Osteoblast (primary cell): Measurements from ENCODE around the gene FBRSL1. TPM values are rescaled to one million over a fixed set of nuclear protein-coding genes. Genes with fewer than 3 reads are reported as not detected.
"Not testable (repeated sequence)": the region's sequence is repeated elsewhere in the genome, so short reads cannot be mapped to it uniquely, and the experiment has no call there.

Experiments used
- DNase-seq: peaks from one replicate; pipeline ENCODE4 v3.0.0; 2011; ENCODE audit warnings: low spot score, mixed read lengths; ENCODE audit not compliant: insufficient read length; ENCODE audit errors: missing footprints
- H2AFZ ChIP-seq: 2 replicates; pipeline ENCODE4 v1.6.0; 2011; ENCODE audit warnings: mild to moderate bottlenecking, low read length
- H3K27ac ChIP-seq: 2 replicates; pipeline ENCODE4 v1.5.1; 2011; ENCODE audit warnings: mild to moderate bottlenecking, low read depth, low read length, moderate library complexity
- H3K27me3 ChIP-seq: 2 replicates; pipeline ENCODE4 v1.6.0; 2012; ENCODE audit warnings: mild to moderate bottlenecking, control low read depth, inconsistent platforms, low read length, moderate library complexity; ENCODE audit not compliant: insufficient read depth
- H3K36me3 ChIP-seq: 2 replicates; pipeline ENCODE4 v1.5.1; 2011; ENCODE audit warnings: mild to moderate bottlenecking, low read length, control low read depth, moderate library complexity; ENCODE audit not compliant: insufficient read depth
- H3K4me1 ChIP-seq: 2 replicates; pipeline ENCODE4 v1.5.1; 2011; ENCODE audit warnings: mild to moderate bottlenecking, low read length, control low read depth, moderate library complexity; ENCODE audit not compliant: insufficient read depth
- H3K4me2 ChIP-seq: 2 replicates; pipeline ENCODE4 v1.6.0; 2011; ENCODE audit warnings: mild to moderate bottlenecking, low read length; ENCODE audit not compliant: insufficient read depth
- H3K4me3 ChIP-seq: fragments of 200-600 bp; sonication (generic); 3 replicates; pipeline ENCODE4 v1.5.1; 2012; ENCODE audit warnings: mild to moderate bottlenecking, low read length, inconsistent platforms; ENCODE audit not compliant: insufficient read depth
- H3K79me2 ChIP-seq: 2 replicates; pipeline ENCODE4 v1.6.0; 2012; ENCODE audit warnings: mild to moderate bottlenecking, low read length, control low read depth, inconsistent platforms; ENCODE audit not compliant: insufficient read depth
- H3K9me3 ChIP-seq: 2 replicates; pipeline ENCODE4 v1.5.1; 2011; ENCODE audit warnings: low read depth, low read length, control low read depth
- H4K20me1 ChIP-seq: 2 replicates; pipeline ENCODE4 v1.6.0; 2012; ENCODE audit warnings: mild to moderate bottlenecking, low read length, control low read depth; ENCODE audit not compliant: insufficient read depth
- total RNA-seq: library from RNA; depleted of rRNA; stranded (reverse); fragments of >200 nt; gene quantifications from 2 replicates; pipeline ENCODE4 v1.2.3, GENCODE V29; 2012
- TF ChIP-seq, protein P1 (sequence below): IDR thresholded peaks from 2 replicates; pipeline ENCODE4 v1.5.1; 2011; ENCODE audit warnings: mild to moderate bottlenecking, low read depth, low read length, moderate library complexity; ENCODE audit errors: extremely low read depth

FBRSL1 gene
- total RNA-seq, 1 donor = 12.3 TPM

DNA sequence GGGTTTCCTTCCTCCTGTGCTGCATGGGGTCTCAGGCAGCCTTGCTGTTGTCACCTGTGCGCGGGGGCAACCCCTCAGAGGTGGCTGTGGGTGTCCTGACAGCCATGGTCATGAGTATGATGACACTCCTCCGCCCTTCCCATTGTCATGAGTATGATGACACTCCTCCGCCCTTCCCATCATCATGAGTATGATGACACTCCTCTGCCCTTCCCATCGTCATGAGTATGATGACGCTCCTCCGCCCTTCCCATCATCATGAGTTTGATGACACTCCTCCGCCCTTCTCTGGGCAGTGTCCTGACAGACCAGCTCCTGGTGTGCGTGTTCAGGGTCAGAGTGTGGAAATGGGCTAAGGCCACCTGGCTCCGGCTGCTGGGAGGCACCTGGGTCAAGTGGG is 40.0 kb downstream of the FBRSL1 start:
- Histone ChIP-seq H3K36me3 (no peaks in the 10 kb centered on the region), H4K20me1 (peaks cover 12% of the 10 kb centered on the region), H2AFZ (no peak overlapping the region), H3K27ac (no peak overlapping the region), H3K9me3 (no peaks in the 10 kb centered on the region), H3K27me3 (no peaks in the 10 kb centered on the region), H3K4me1 (no peaks in the 10 kb centered on the region), H3K4me2 (no peak overlapping the region), H3K79me2 (no peaks in the 10 kb centered on the region), H3K4me3 (no peak overlapping the region)
- no peak for DNase-seq
- TF ChIP-seq, protein P1, sequence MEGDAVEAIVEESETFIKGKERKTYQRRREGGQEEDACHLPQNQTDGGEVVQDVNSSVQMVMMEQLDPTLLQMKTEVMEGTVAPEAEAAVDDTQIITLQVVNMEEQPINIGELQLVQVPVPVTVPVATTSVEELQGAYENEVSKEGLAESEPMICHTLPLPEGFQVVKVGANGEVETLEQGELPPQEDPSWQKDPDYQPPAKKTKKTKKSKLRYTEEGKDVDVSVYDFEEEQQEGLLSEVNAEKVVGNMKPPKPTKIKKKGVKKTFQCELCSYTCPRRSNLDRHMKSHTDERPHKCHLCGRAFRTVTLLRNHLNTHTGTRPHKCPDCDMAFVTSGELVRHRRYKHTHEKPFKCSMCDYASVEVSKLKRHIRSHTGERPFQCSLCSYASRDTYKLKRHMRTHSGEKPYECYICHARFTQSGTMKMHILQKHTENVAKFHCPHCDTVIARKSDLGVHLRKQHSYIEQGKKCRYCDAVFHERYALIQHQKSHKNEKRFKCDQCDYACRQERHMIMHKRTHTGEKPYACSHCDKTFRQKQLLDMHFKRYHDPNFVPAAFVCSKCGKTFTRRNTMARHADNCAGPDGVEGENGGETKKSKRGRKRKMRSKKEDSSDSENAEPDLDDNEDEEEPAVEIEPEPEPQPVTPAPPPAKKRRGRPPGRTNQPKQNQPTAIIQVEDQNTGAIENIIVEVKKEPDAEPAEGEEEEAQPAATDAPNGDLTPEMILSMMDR = no peak

DNA sequence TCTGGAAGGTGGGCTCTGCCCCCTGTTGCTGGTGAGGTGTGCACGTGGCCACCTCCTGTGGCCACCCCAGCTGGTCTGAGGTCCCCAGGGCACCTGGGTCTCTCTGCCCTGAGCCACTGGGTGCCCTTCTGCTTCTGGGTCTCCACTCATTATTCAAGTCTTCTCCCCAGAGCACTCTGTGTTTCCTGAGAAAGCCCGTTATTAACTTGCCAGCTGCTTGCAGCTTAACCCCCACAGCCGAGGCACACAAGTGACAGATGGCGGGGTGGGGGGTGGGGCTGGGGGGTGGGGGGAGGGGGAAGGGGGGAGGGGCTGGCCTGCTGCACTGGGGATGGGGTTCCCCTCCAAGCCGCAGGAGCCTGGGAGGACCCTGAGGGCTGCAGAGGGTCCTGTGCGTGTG is 40.5 kb downstream of the FBRSL1 start:
- TF ChIP-seq, protein P1 = no peak
- H3K79me2 ChIP-seq = no peaks in the 10 kb centered on the region
- H4K20me1 ChIP-seq = peaks cover 8% of the 10 kb centered on the region
- no peaks in the 10 kb centered on the region for H3K27me3 ChIP-seq
- H3K4me3 ChIP-seq = no peak overlapping the region
- no peaks in the 10 kb centered on the region for H3K36me3 ChIP-seq
- H3K4me1 ChIP-seq = no peaks in the 10 kb centered on the region
- no peak overlapping the region for H3K27ac ChIP-seq
- H2AFZ ChIP-seq = no peak overlapping the region
- no peaks in the 10 kb centered on the region for H3K9me3 ChIP-seq
- no peak overlapping the region for H3K4me2 ChIP-seq
- no peak for DNase-seq

DNA sequence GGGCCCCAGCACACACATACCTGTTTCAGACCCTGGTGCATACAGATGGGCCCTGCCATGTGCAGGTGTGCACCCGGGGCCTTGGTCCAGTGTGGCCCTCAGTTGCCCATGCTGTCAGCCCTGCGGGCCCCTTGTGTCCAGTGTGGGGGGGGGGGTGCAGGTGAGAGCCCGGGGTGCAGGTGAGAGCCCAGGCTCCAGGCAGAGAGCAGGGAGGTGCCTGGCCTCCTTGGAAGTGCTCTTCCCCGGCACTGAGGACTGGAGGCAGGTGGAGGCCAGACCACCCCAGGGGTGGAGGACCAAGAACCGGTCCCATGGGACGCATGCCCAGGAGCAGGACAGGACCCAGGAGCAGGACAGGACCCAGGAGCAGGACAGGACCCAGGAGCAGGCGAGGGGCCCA is 40.9 kb downstream of the FBRSL1 start:
- no peaks in the 10 kb centered on the region for H3K79me2 ChIP-seq
- H3K9me3 ChIP-seq = no peaks in the 10 kb centered on the region
- H3K27ac ChIP-seq = no peak overlapping the region
- H3K36me3 ChIP-seq = no peaks in the 10 kb centered on the region
- peaks cover 8% of the 10 kb centered on the region for H4K20me1 ChIP-seq
- H3K4me2 ChIP-seq = no peak overlapping the region
- H2AFZ ChIP-seq = no peak overlapping the region
- no peak for DNase-seq
- H3K27me3 ChIP-seq = no peaks in the 10 kb centered on the region
- no peaks in the 10 kb centered on the region for H3K4me1 ChIP-seq
- TF ChIP-seq, protein P1 = no peak
- no peak overlapping the region for H3K4me3 ChIP-seq

DNA sequence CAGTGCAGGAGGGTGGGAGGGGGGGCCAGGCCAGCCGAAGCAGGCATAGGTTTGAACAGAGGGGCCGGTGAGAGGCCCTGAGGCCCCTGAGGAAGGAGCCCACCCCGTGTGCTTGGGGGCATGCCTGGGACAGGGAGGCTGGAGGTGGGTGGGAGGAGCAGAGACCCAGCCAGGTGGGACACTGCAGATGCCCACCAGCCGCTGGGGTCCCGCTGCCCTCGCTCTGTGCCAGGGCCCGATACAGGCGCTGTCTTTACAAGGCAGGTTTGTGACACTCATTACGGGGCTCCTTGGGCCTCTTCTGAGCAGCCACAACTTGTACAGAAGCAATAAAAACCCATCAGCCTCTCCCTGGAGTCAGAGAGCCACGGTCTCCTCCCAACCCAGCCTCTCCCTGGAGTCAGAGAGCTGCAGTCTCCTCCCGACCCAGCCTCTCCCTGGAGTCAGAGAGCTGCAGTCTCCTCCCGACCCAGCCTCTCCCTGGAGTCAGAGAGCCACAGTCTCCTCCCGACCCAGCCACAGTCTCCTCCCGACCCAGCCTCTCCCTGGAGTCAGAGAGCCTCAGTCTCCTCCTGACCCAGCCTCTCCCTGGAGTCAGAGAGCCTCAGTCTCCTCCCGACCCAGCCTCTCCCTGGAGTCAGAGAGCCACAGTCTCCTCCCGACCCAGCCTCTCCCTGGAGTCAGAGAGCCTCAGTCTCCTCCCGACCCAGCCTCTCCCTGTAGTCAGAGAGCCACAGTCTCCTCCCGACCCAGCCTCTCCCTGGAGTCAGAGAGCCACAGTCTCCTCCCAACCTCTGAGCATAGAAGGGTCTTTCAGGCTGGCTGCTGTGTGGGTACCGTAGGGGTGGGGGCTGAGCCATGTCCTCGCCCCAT is 43.0 kb downstream of the FBRSL1 start:
- DNase-seq, H3K36me3 ChIP-seq, H3K27ac ChIP-seq, H3K27me3 ChIP-seq, H3K9me3 ChIP-seq, H3K4me3 ChIP-seq, H3K4me1 ChIP-seq, H2AFZ ChIP-seq, H3K4me2 ChIP-seq, H3K79me2 ChIP-seq: not testable (repeated sequence)
- peaks cover 20% of the 10 kb centered on the region for H4K20me1 ChIP-seq
